SK-N-MC (cell line): ENCODE data around the gene HELZ.

Experiments used
- EZH2 ChIP-seq: fragments of 200-600 bp; sonication (generic); IDR thresholded peaks from one replicate; pipeline ENCODE4 v1.6.1; 2017; ENCODE audit warnings: antibody characterized with exemption
- FOXP2 ChIP-seq: optimal IDR thresholded peaks from 2 replicates; pipeline ENCODE3; 2011; ENCODE audit warnings: mild to moderate bottlenecking, moderate library complexity; ENCODE audit not compliant: insufficient read depth; ENCODE audit errors: extremely low read length, control extremely low read depth
- POLR2AphosphoS5 ChIP-seq: IDR thresholded peaks from 2 replicates; pipeline ENCODE4 v1.6.1; 2012; ENCODE audit warnings: mild to moderate bottlenecking, low read depth, low read length, borderline replicate concordance

GRCh38 chr17:67177732-67178131 is 67.3 kb downstream of the HELZ start:
- TF ChIP-seq EZH2 (no peak), POLR2AphosphoS5 (no peak), FOXP2 (no peak)
